Left hindlimb (tissue), 1 donor: ENCODE measurements around the gene LY6G6C.
"Not testable (repeated sequence)": the region's sequence is repeated elsewhere in the genome, so short reads cannot be mapped to it uniquely, and the experiment has no call there.

Source experiments
- DNase-seq: peaks from one replicate; pipeline ENCODE4 v3.0.0-alpha.2; 2018

Gene LY6G6C

GRCh38 chr6:31725502-31726350 is 4.2 kb upstream of the LY6G6C start:
- DNase-seq: no peak

DNA sequence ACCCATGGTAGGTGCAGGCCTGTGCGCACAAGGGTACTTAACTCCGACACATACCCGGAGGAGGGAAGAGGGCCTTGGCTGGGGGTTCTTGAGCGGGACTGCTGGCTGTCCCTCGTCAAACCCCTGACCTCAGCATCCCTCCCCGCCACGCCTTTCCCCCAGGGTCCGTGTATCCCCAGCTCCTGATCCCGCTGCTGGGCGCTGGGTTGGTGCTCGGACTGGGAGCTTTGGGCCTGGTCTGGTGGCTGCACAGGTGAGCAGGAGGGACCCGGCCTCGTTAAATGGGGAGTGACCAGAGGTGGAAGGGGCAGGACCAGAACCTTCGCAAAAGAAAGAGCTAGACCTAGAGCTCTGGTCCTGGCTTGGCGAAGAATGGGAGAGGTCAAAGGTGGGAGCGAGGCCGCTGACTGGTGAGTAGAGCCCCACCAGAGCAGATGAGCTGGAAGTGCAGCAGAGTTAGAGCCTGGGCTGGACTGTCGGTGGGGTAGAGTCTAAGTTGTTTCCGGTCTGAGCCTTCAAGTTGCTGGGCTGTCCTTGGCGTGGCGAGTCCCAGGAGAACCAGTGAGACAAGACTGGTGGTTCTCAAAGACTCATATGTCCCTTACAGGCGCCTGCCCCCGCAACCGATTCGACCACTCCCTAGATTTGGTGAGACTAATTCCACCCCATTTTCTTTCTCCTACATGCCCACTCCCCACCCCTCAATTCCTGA is 2.6 kb upstream of the LY6G6C start:
- DNase-seq: no peak

GRCh38 chr6:31723245-31723979 is 1.9 kb upstream of the LY6G6C start, which contains the start of gene MPIG6B:
TSS of gene MPIG6B (plus strand) at chr6:31723373. CDS start at chr6:31723384, 11 bp downstream.
- no peak for DNase-seq

- DNase-seq: no peak
Observed at GRCh38 chr6:31722173-31722572, 627 bp upstream of the LY6G6C start.

GRCh38 chr6:31720196-31720770 is 1.3 kb downstream of the LY6G6C start:
- DNase-seq: no peak

DNA sequence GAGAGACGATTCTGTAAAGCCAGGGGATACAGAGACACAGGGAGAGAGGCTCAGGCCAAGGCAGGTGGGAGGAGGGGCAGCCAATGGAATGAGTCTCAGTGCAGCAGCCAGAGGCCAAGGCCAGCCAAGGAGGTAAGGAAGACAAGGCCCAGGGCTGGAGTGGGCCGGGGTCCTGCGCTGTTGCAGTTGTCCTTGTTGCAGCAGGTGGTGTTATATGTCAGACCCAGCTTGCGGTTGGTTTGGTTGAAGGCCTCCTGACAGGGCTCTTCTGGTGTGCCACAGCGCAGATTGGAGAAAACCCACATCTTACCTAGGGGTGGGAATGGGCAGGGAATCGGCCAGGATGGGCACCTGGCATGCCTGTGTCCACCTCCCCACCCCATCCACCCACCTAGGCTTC is 2.5 kb downstream of the LY6G6C start:
- no peak for DNase-seq

GRCh38 chr6:31718265-31718664 is 3.3 kb downstream of the LY6G6C start:
- DNase-seq: no peak

GRCh38 chr6:31717499-31718222 is 3.9 kb downstream of the LY6G6C start:
- DNase-seq: no peak

- no peak for DNase-seq
Observed at GRCh38 chr6:31715022-31715958, 6.3 kb downstream of the LY6G6C start, which contains the start of gene LY6G6D. TSS of gene LY6G6D (plus strand) at chr6:31715348. CDS start at chr6:31715356, 8 bp downstream.

GRCh38 chr6:31713991-31714684 is 7.4 kb downstream of the LY6G6C start:
- no peak for DNase-seq

- no peak for DNase-seq
Observed at GRCh38 chr6:31713465-31713864, 8.1 kb downstream of the LY6G6C start.

DNA sequence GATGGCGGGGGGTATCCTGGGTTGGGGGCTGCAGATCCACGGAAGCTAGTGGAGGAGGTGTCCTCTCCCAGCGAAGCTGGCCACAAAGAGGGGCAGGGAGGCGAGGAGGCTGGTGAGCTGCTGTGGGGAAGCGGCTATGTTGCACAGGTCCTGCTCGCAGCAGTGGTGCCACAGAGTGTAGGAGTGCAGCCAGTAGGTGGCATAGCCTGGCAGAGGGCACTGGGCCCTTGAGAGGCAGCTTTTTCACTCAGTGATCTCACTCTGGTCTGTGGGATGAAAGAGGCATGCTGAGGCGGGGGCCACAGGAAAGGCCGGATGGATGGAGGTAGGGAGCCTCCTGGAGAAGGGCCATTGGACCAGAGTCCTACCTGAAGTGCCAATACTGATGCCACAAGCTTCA is 9.2 kb downstream of the LY6G6C start:
- DNase-seq: no peak

DNA sequence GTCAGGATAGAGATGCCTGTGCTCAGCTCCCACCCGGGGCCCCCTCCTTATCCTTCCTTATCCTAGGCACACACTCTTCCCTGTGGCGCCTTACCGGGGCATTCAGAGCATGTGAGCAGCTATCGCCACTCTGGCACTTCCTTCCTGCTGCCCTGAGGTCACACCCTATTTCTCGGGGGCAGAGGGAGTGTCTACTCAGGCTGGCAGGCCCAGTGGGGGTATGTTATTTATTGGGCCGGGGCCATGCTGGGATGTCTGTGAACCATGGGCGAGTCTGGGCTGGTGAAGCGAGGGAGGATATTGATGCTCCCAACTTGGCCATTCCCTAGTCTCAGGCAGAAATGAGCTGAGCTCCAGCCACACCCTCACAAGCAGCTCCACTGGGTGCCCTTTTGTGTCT is 10.3 kb downstream of the LY6G6C start:
- DNase-seq: no peak

DNA sequence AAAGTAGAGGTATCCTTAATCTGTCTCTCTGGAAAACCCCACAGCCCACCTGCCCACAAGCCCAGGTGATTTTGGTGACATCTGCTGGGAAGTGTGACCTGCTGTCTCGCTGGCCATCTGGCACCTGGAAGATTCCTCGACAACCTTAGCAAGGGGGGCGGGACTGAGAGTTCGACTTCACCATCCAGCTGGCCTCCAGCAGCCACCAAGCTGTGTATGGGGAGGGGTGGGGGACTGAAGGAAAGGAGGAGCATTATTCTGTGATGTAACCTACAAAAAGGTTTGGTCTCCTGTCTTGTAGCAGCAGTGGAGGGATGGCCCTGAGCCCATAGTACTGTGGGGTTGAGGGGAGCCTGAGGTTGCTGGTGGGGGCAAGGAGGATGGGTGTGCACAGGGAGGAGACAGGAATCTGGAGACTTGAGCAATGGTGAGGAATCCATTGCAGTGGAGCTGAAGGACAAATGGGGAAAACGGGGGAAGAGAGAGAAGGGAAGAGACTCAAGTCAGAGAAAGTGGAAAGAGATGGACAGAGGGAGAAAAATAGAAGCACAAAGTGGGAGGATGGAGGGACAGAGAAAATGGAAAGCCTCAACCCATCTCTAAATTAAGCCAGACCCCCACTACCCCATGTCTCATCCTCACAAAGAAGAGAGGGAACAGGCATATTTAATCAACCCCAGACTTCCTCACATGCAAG is 10.9 kb downstream of the LY6G6C start:
- DNase-seq: no peak

- DNase-seq: not testable (repeated sequence)
Observed at GRCh38 chr6:31709157-31709556, 12.4 kb downstream of the LY6G6C start.

DNA sequence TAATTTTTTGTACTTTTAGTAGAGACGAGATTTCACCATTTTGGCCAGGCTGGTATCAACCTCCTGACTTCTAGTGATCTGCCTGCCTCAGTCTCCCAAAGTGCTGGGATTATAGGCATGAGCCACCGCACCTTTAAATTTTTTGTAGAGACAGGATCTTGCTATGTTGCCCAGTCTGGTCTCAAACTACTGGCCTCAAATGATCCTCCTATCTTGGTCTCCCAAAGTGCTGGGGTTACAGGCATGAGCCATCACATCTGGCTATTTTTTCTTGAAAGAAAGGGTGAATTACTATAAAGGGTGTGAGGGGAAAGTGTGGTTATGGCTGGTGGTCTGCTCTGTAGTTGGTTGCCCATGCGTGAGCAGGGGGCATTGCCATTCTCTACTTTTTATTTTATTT is 13.3 kb downstream of the LY6G6C start:
- no peak for DNase-seq

DNA sequence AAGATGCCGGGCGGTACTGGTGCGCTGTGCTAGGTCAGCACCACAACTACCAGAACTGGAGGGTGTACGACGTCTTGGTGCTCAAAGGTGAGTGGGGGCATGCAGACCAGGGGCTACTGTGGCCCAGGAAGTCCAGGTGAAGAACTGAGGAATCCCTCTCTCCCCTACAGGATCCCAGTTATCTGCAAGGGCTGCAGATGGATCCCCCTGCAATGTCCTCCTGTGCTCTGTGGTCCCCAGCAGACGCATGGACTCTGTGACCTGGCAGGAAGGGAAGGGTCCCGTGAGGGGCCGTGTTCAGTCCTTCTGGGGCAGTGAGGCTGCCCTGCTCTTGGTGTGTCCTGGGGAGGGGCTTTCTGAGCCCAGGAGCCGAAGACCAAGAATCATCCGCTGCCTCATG is 13.8 kb downstream of the LY6G6C start:
- DNase-seq: no peak

DNA sequence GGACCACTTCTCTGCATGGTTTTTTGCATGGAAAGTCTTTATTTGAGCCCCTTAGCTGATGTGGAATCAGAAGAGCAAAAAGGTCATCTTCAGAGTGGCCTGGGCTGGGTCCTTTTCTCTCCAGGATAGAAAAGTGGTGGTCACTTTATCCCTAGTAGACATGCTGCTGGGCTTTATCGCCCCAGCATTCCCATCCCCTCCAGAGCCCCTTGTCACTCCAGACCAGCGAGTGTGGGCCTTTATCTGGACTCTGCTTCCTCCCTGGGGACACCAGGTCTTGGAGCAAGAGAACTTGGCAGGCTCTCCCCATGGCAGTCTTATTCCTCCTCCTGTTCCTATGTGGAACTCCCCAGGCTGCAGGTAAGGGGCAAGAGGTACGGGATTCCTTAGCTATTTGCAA is 14.9 kb downstream of the LY6G6C start, which contains the start of gene LY6G6F:
Gene LY6G6F, plus strand, starts transcription at position 268 of the 400 bp plus-strand sequence. Its CDS starts 41 bp downstream, at position 309.
- DNase-seq: no peak

- DNase-seq: no peak
Observed at GRCh38 chr6:31705931-31706330, 15.6 kb downstream of the LY6G6C start.
